Trophoblast cell (in vitro differentiated cells and primary cell): ENCODE data around the gene PPAN.
A peak's percentile ranks its signal among the peaks of the same experiment; 100 is the strongest.

Source experiments
- DNase-seq, 2 donors: peaks; one replicate each; pipeline ENCODE4 v3.0.0-alpha.2; 2016
- H2AFZ ChIP-seq: 2 replicates; pipeline ENCODE4 v1.6.1; 2013; ENCODE audit warnings: low read length, moderate library complexity, mild to moderate bottlenecking; ENCODE audit not compliant: insufficient read depth, poor library complexity
- H2AK5ac ChIP-seq: 2 replicates; pipeline ENCODE4 v1.6.1; 2013; ENCODE audit warnings: mild to moderate bottlenecking, low read length
- H2BK120ac ChIP-seq: 2 replicates; pipeline ENCODE4 v1.6.1; 2013; ENCODE audit warnings: low read length, mild to moderate bottlenecking, moderate library complexity; ENCODE audit not compliant: insufficient read depth, poor library complexity
- H2BK12ac ChIP-seq: 2 replicates; pipeline ENCODE4 v1.6.1; 2013; ENCODE audit warnings: mild to moderate bottlenecking, low read length, moderate library complexity
- H2BK5ac ChIP-seq: 2 replicates; pipeline ENCODE4 v1.6.1; 2013; ENCODE audit warnings: low read length, low read depth, moderate library complexity, mild to moderate bottlenecking; ENCODE audit not compliant: poor library complexity
- H3K14ac ChIP-seq: 2 replicates; pipeline ENCODE4 v1.6.1; 2013; ENCODE audit warnings: mild to moderate bottlenecking, low read length
- H3K18ac ChIP-seq: 2 replicates; pipeline ENCODE4 v1.6.1; 2013; ENCODE audit warnings: mild to moderate bottlenecking, low read length
- H3K23ac ChIP-seq: 2 replicates; pipeline ENCODE4 v1.6.1; 2013; ENCODE audit warnings: low read length
- H3K27ac ChIP-seq: 2 replicates; pipeline ENCODE4 v1.5.1; 2013; ENCODE audit warnings: low read depth, mild to moderate bottlenecking, inconsistent platforms, low read length, moderate library complexity
- H3K27me3 ChIP-seq: 2 replicates; pipeline ENCODE4 v1.6.1; 2013; ENCODE audit warnings: inconsistent platforms, mild to moderate bottlenecking, low read length, moderate library complexity; ENCODE audit not compliant: insufficient read depth
- H3K36me3 ChIP-seq, 2 experiments: 1 replicate in 1 of 2; 2 replicates in 1 of 2; pipeline ENCODE4 v1.6.1; 2013; ENCODE audit warnings: low read length in 2 of 2, mild to moderate bottlenecking in 2 of 2, moderate library complexity in 1 of 2; ENCODE audit not compliant: insufficient read depth in 2 of 2, control insufficient read depth in 1 of 2
- H3K4ac ChIP-seq: 2 replicates; pipeline ENCODE4 v1.6.1; 2013; ENCODE audit warnings: low read depth, mild to moderate bottlenecking, low read length, moderate library complexity
- H3K4me1 ChIP-seq, 2 experiments: 1 replicate in 1 of 2; 2 replicates in 1 of 2; pipeline ENCODE4 v1.6.1; 2013; ENCODE audit warnings: low read length in 2 of 2, mild to moderate bottlenecking in 2 of 2, moderate library complexity in 1 of 2; ENCODE audit not compliant: insufficient read depth in 2 of 2, control insufficient read depth in 1 of 2
- H3K4me2 ChIP-seq: 2 replicates; pipeline ENCODE4 v1.6.1; 2013; ENCODE audit warnings: inconsistent platforms, mild to moderate bottlenecking, low read length, moderate library complexity
- H3K4me3 ChIP-seq: 2 replicates; pipeline ENCODE4 v1.5.1; 2013; ENCODE audit warnings: mild to moderate bottlenecking, low read depth, low read length, inconsistent platforms
- H3K79me1 ChIP-seq: one replicate; pipeline ENCODE4 v1.6.1; 2013; ENCODE audit warnings: low read length
- H3K79me2 ChIP-seq: 2 replicates; pipeline ENCODE4 v1.6.1; 2013; ENCODE audit warnings: low read length, mild to moderate bottlenecking; ENCODE audit not compliant: control insufficient read depth, insufficient read depth, poor library complexity
- H3K9ac ChIP-seq: 2 replicates; pipeline ENCODE4 v1.6.1; 2013; ENCODE audit warnings: mild to moderate bottlenecking, low read length
- H3K9me3 ChIP-seq: 2 replicates; pipeline ENCODE4 v1.6.1; 2013; ENCODE audit warnings: low read depth, mild to moderate bottlenecking, control low read depth, inconsistent platforms, low read length; ENCODE audit not compliant: insufficient read depth
- H4K12ac ChIP-seq: 2 replicates; pipeline ENCODE4 v1.6.1; 2013; ENCODE audit warnings: low read depth, mild to moderate bottlenecking, low read length, moderate library complexity
- H4K8ac ChIP-seq: 2 replicates; pipeline ENCODE4 v1.6.1; 2013; ENCODE audit warnings: low read depth, mild to moderate bottlenecking, low read length, moderate library complexity
- H4K91ac ChIP-seq: one replicate; pipeline ENCODE4 v1.6.1; 2013; ENCODE audit warnings: low read depth, mild to moderate bottlenecking, low read length, moderate library complexity
- whole genome bisulfite sequencing: extraction: QIAGEN DNeasy Blood & Tissue Kit; methylation state at CpG from one replicate; pipeline ENCODE4 v1.1.7; 2013; ENCODE audit warnings: missing lambda C conversion rate; ENCODE audit not compliant: insufficient read length, insufficient coverage; ENCODE audit errors: extremely low coverage; 5-methylcytosine and 5-hydroxymethylcytosine counted together

PPAN gene

GRCh38 chr19:10107254-10107653 lies 1.1 kb downstream of the PPAN start:
- no peak overlapping the region for H3K4me3 ChIP-seq
- H2BK5ac ChIP-seq = no peak overlapping the region
- no CpG with 5 or more reads among the region's 10 CpGs for whole genome bisulfite sequencing
- H3K9me3 ChIP-seq = no peaks in the 10 kb centered on the region
- peaks cover 35 to 42% of the 10 kb centered on the region in 2 experiments for H3K36me3 ChIP-seq
- peak overlapping the region; percentile 76 for H4K8ac ChIP-seq
- no peak for DNase-seq
- H3K4me2 ChIP-seq = peak overlapping the region; percentile 72
- H3K9ac ChIP-seq = peak overlapping the region; percentile 57
- no peak overlapping the region for H2BK120ac ChIP-seq
- H3K14ac ChIP-seq = no peak overlapping the region
- H3K27ac ChIP-seq = no peak overlapping the region
- H3K79me2 ChIP-seq = peaks cover 9% of the 10 kb centered on the region
- no peak overlapping the region for H4K12ac ChIP-seq
- H3K4me1 ChIP-seq = peaks cover 0 to 11% of the 10 kb centered on the region in 2 experiments
- H4K91ac ChIP-seq = no peak overlapping the region
- peak overlapping the region; percentile 90 for H3K4ac ChIP-seq
- H3K18ac ChIP-seq = no peak overlapping the region
- no peaks in the 10 kb centered on the region for H3K27me3 ChIP-seq
- peaks cover 3% of the 10 kb centered on the region for H3K79me1 ChIP-seq
- H2BK12ac ChIP-seq = no peak overlapping the region
- no peak overlapping the region for H3K23ac ChIP-seq
- no peak overlapping the region for H2AFZ ChIP-seq
- no peak overlapping the region for H2AK5ac ChIP-seq

GRCh38 chr19:10107817-10108367 lies 1.7 kb downstream of the PPAN start:
- Histone ChIP-seq H3K18ac (no peak overlapping the region), H3K14ac (no peak overlapping the region), H3K9ac (no peak overlapping the region), H4K8ac (no peak overlapping the region), H3K4ac (no peak overlapping the region), H2BK5ac (no peak overlapping the region), H3K36me3 (peaks cover 35 to 44% of the 10 kb centered on the region in 2 experiments), H3K4me3 (no peak overlapping the region), H4K91ac (no peak overlapping the region), H3K27me3 (no peaks in the 10 kb centered on the region), H2BK120ac (no peak overlapping the region), H3K79me2 (peaks cover 9% of the 10 kb centered on the region), H3K9me3 (no peaks in the 10 kb centered on the region), H3K4me1 (peaks cover 0 to 11% of the 10 kb centered on the region in 2 experiments), H3K27ac (no peak overlapping the region), H3K4me2 (no peak overlapping the region), H3K23ac (no peak overlapping the region), H2BK12ac (no peak overlapping the region), H3K79me1 (peaks cover 3% of the 10 kb centered on the region), H2AK5ac (no peak overlapping the region), H4K12ac (no peak overlapping the region), H2AFZ (no peak overlapping the region)
- WGBS = no CpG with 5 or more reads among the region's 14 CpGs
- no peak for DNase-seq

- H2BK5ac ChIP-seq = no peak overlapping the region
- DNase-seq = no peak
- no peak overlapping the region for H3K14ac ChIP-seq
- H4K91ac ChIP-seq = no peak overlapping the region
- H3K4me3 ChIP-seq = no peak overlapping the region
- peaks cover 9% of the 10 kb centered on the region for H3K79me2 ChIP-seq
- H3K27me3 ChIP-seq = no peaks in the 10 kb centered on the region
- H2BK12ac ChIP-seq = no peak overlapping the region
- H3K4me1 ChIP-seq = peaks cover 0 to 11% of the 10 kb centered on the region in 2 experiments
- no peak overlapping the region for H4K8ac ChIP-seq
- no CpG with 5 or more reads among the region's 14 CpGs for WGBS
- no peak overlapping the region for H3K4me2 ChIP-seq
- peaks cover 3% of the 10 kb centered on the region for H3K79me1 ChIP-seq
- H3K27ac ChIP-seq = no peak overlapping the region
- no peak overlapping the region for H2BK120ac ChIP-seq
- no peak overlapping the region for H3K18ac ChIP-seq
- H3K23ac ChIP-seq = no peak overlapping the region
- no peak overlapping the region for H4K12ac ChIP-seq
- no peak overlapping the region for H2AK5ac ChIP-seq
- H3K9ac ChIP-seq = no peak overlapping the region
- no peak overlapping the region for H3K4ac ChIP-seq
- no peak overlapping the region for H2AFZ ChIP-seq
- peaks cover 38 to 52% of the 10 kb centered on the region in 2 experiments for H3K36me3 ChIP-seq
- no peaks in the 10 kb centered on the region for H3K9me3 ChIP-seq
These were observed 3.4 kb downstream of the PPAN start for GRCh38 chr19:10109528-10109927.

GRCh38 chr19:10110076-10110971 lies 4.2 kb downstream of the PPAN start:
- Histone ChIP-seq H3K23ac (no peak overlapping the region), H4K12ac (no peak overlapping the region), H3K4me1 (peaks cover 0 to 11% of the 10 kb centered on the region in 2 experiments), H3K4me2 (no peak overlapping the region), H3K18ac (no peak overlapping the region), H3K36me3 (peaks cover 46 to 59% of the 10 kb centered on the region in 2 experiments), H3K9me3 (no peaks in the 10 kb centered on the region), H2BK5ac (no peak overlapping the region), H2AK5ac (no peak overlapping the region), H3K14ac (no peak overlapping the region), H2AFZ (no peak overlapping the region), H3K4me3 (no peak overlapping the region), H3K9ac (no peak overlapping the region), H4K91ac (no peak overlapping the region), H3K79me2 (peaks cover 9% of the 10 kb centered on the region), H4K8ac (no peak overlapping the region), H3K27ac (no peak overlapping the region), H3K27me3 (no peaks in the 10 kb centered on the region), H3K79me1 (peaks cover 3% of the 10 kb centered on the region), H2BK12ac (no peak overlapping the region), H2BK120ac (no peak overlapping the region), H3K4ac (no peak overlapping the region)
- no peak for DNase-seq
- WGBS = no CpG with 5 or more reads among the region's 44 CpGs
